Measurements from ENCODE around the gene BLNK.

BLNK gene

GRCh38 chr10:96287392-96288105, 16.2 kb upstream of the BLNK start:
- DNase-seq = no peak

GRCh38 chr10:96285331-96285752, 14.0 kb upstream of the BLNK start:
- DNase-seq = no peak

GRCh38 chr10:96283756-96284155, 12.4 kb upstream of the BLNK start:
- no peak for DNase-seq

- DNase-seq = no peak
These were observed 12.0 kb upstream of the BLNK start for GRCh38 chr10:96283351-96283750.

GRCh38 chr10:96281444-96282029, 10.2 kb upstream of the BLNK start:
- no peak for DNase-seq

- no peak for DNase-seq
These were observed 9.5 kb upstream of the BLNK start for GRCh38 chr10:96280859-96281258.

- no peak for DNase-seq
These were observed 7.8 kb upstream of the BLNK start for GRCh38 chr10:96279191-96279641.

- no peak for DNase-seq
These were observed 5.5 kb upstream of the BLNK start for GRCh38 chr10:96276831-96277230.

- DNase-seq = no peak
These were observed 5.1 kb upstream of the BLNK start for GRCh38 chr10:96276426-96276825.

GRCh38 chr10:96275685-96276418, 4.5 kb upstream of the BLNK start:
- DNase-seq = no peak

GRCh38 chr10:96272316-96273280, 1.2 kb upstream of the BLNK start:
- DNase-seq = no peak

- no peak for DNase-seq
These were observed 798 bp downstream of the BLNK start for GRCh38 chr10:96270571-96270970.

- DNase-seq = no peak
These were observed 1.7 kb downstream of the BLNK start for GRCh38 chr10:96269438-96270300.

- no peak for DNase-seq
These were observed 2.9 kb downstream of the BLNK start for GRCh38 chr10:96268341-96268909.

GRCh38 chr10:96267234-96267705, 4.1 kb downstream of the BLNK start:
- DNase-seq = no peak

GRCh38 chr10:96266118-96266770, 5.1 kb downstream of the BLNK start:
- no peak for DNase-seq

- no peak for DNase-seq
These were observed 6.4 kb downstream of the BLNK start for GRCh38 chr10:96264938-96265337.

- DNase-seq = no peak
These were observed 7.7 kb downstream of the BLNK start for GRCh38 chr10:96263669-96264068.

- DNase-seq = no peak
These were observed 8.2 kb downstream of the BLNK start for GRCh38 chr10:96263176-96263575.

GRCh38 chr10:96261930-96262329, 9.4 kb downstream of the BLNK start:
- DNase-seq = no peak

GRCh38 chr10:96261132-96261531, 10.2 kb downstream of the BLNK start:
- no peak for DNase-seq

All from T-helper 9 cell (primary cell).